OCI-LY7 (cell line): ENCODE measurements around the gene HRH3. TPM values are rescaled to one million over a fixed set of nuclear protein-coding genes. Genes with fewer than 3 reads are reported as not detected.

Experiments
- BruUV-seq: library from RNA; stranded (reverse); fragments of 400-500 nt; replicated peaks from 2 replicates; lab custom pipeline; 2021; lab: Mats Ljungman, UMichigan
- CTCF ChIA-PET: fragments of 300-600 bp; sonication (Branson Sonifier 250); formaldehyde crosslinking; loops from one replicate; lab custom pipeline; 2022; ENCODE audit warnings: antibody characterized with exemption; ENCODE audit not compliant: unreplicated experiment; lab: Charles Lee
- POLR2A ChIA-PET: fragments of 300-600 bp; sonication (Branson Sonifier 250); formaldehyde crosslinking; loops from one replicate; lab custom pipeline; 2022; ENCODE audit warnings: antibody characterized with exemption; lab: Charles Lee
- DNase-seq: peaks from one replicate; pipeline ENCODE4 v3.0.0-alpha.2; 2015; ENCODE audit warnings: low spot score
- H2AFZ ChIP-seq: fragments of 200-600 bp; sonication (generic), shearing (Covaris generic); 2 replicates; pipeline ENCODE4 v1.6.1; 2014; ENCODE audit warnings: mild to moderate bottlenecking, antibody characterized with exemption, low read length, moderate library complexity
- H3K27ac ChIP-seq: fragments of 200-600 bp; sonication (generic); 2 replicates; pipeline ENCODE4 v1.5.1; 2014; ENCODE audit warnings: mixed run types, low read depth, mild to moderate bottlenecking, moderate library complexity, low read length, inconsistent platforms; ENCODE audit not compliant: poor library complexity, severe bottlenecking
- H3K36me3 ChIP-seq: fragments of 200-600 bp; sonication (generic); 2 replicates; pipeline ENCODE4 v1.6.1; 2014; ENCODE audit warnings: mild to moderate bottlenecking, antibody characterized with exemption, low read length, moderate library complexity, mixed read lengths; ENCODE audit not compliant: insufficient read depth
- H3K4me1 ChIP-seq: fragments of 200-600 bp; sonication (generic); 2 replicates; pipeline ENCODE4 v1.5.1; 2014; ENCODE audit warnings: mild to moderate bottlenecking, low read length; ENCODE audit not compliant: insufficient read depth, poor library complexity, severe bottlenecking
- H3K4me2 ChIP-seq: fragments of 200-600 bp; sonication (generic); 2 replicates; pipeline ENCODE4 v1.6.1; 2014; ENCODE audit warnings: mild to moderate bottlenecking, low read length
- H3K4me3 ChIP-seq: fragments of 200-600 bp; sonication (generic); 2 replicates; pipeline ENCODE4 v1.5.1; 2014; ENCODE audit warnings: mild to moderate bottlenecking, low read depth, low read length; ENCODE audit not compliant: poor library complexity, severe bottlenecking
- H3K79me2 ChIP-seq: fragments of 200-600 bp; sonication (generic); 2 replicates; pipeline ENCODE4 v1.6.1; 2016; ENCODE audit warnings: low read depth, mild to moderate bottlenecking, low read length, moderate library complexity, mixed read lengths; ENCODE audit not compliant: insufficient read depth
- H3K9me2 ChIP-seq: fragments of 200-600 bp; sonication (generic); 2 replicates; pipeline ENCODE4 v1.6.1; 2016; ENCODE audit warnings: mild to moderate bottlenecking, low read length, mixed read lengths; ENCODE audit not compliant: insufficient read depth
- H3K9me3 ChIP-seq: fragments of 200-600 bp; sonication (generic); 2 replicates; pipeline ENCODE4 v1.6.1; 2014; ENCODE audit warnings: mild to moderate bottlenecking, mixed run types, low read length, mixed read lengths
- H4K20me1 ChIP-seq: fragments of 200-600 bp; sonication (generic); 2 replicates; pipeline ENCODE4 v1.6.1; 2014; ENCODE audit warnings: mild to moderate bottlenecking, antibody characterized with exemption, low read length, moderate library complexity, mixed read lengths; ENCODE audit not compliant: insufficient read depth
- EZH2phosphoT487 ChIP-seq: fragments of 200-600 bp; sonication (generic); IDR thresholded peaks from 2 replicates; pipeline ENCODE4 v1.6.1; 2018; ENCODE audit warnings: low read depth, borderline replicate concordance, mild to moderate bottlenecking, mixed run types, antibody characterized with exemption, low read length, moderate library complexity, mixed read lengths
- intact Hi-C: fragments of 100-400 bp; cut with micrococcal nuclease; formaldehyde crosslinking; loops from one replicate; pipeline ENCODE4 v1.10.0; 2022; ENCODE audit not compliant: unreplicated experiment
- total RNA-seq, 2 experiments: library from RNA; depleted of rRNA in 1 of 2; stranded (reverse); fragments of >200 nt in 1 of 2; shearing (Covaris generic) in 1 of 2; gene quantifications; 2 replicates each; pipeline ENCODE4 v1.2.3, GENCODE V29; 2014 to 2022
- TF ChIP-seq, protein P1 (sequence below): fragments of 200-600 bp; sonication (generic); conservative IDR thresholded peaks from 2 replicates; pipeline ENCODE4 v1.5.1; 2014; ENCODE audit warnings: mild to moderate bottlenecking, antibody characterized with exemption, low read length, moderate library complexity, mixed read lengths

The HRH3 gene
- total RNA-seq, 2 experiments from 2014 or later, result not detected

DNA sequence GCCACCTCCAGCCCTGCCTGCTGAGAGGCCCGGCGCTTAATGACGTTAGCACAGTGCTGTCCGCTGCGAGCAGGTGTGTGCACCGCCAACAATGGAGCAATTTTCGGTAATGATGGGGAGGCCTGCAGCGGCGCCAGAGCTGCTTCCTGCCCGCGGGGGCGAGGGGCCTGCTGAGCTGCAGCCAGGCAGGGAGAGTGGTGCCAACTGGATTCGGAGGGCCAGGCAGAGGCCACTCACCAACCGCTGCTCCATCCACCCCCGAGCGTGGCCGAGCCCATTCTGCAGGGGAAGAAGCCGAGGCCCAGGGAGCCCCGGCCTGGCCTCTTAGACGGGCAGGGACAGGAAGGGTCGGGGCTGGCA is 9.6 kb downstream of the HRH3 start:
- CTCF ChIA-PET, result interaction anchor here (0.6 kb wide), 1 partner anchor 762 kb away, joined by 3 read pairs; no protein-coding TSS in a partner anchor
- H3K27ac ChIP-seq, result no peak overlapping the region
- no peaks in the 10 kb centered on the region; the same call in 1 of the 2 replicates for H4K20me1 ChIP-seq
- no peak for TF ChIP-seq EZH2phosphoT487
- TF ChIP-seq, protein P1, sequence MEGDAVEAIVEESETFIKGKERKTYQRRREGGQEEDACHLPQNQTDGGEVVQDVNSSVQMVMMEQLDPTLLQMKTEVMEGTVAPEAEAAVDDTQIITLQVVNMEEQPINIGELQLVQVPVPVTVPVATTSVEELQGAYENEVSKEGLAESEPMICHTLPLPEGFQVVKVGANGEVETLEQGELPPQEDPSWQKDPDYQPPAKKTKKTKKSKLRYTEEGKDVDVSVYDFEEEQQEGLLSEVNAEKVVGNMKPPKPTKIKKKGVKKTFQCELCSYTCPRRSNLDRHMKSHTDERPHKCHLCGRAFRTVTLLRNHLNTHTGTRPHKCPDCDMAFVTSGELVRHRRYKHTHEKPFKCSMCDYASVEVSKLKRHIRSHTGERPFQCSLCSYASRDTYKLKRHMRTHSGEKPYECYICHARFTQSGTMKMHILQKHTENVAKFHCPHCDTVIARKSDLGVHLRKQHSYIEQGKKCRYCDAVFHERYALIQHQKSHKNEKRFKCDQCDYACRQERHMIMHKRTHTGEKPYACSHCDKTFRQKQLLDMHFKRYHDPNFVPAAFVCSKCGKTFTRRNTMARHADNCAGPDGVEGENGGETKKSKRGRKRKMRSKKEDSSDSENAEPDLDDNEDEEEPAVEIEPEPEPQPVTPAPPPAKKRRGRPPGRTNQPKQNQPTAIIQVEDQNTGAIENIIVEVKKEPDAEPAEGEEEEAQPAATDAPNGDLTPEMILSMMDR, result no peak
- no TSS peak for BruUV-seq
- H3K36me3 ChIP-seq, result no peaks in the 10 kb centered on the region
- no peaks in the 10 kb centered on the region for H3K9me3 ChIP-seq
- no peak overlapping the region for H3K4me3 ChIP-seq
- no peaks in the 10 kb centered on the region for H3K9me2 ChIP-seq
- DNase-seq, result no peak
- POLR2A ChIA-PET, result no interaction called here
- no peak overlapping the region for H3K4me2 ChIP-seq
- H3K79me2 ChIP-seq, result no peaks in the 10 kb centered on the region
- no peak overlapping the region for H2AFZ ChIP-seq
- intact Hi-C loops, result no loop called here
- H3K4me1 ChIP-seq, result peaks cover 4% of the 10 kb centered on the region

- POLR2A ChIA-PET, result no interaction called here
- H4K20me1 ChIP-seq, result no peaks in the 10 kb centered on the region; the same call in 1 of the 2 replicates
- intact Hi-C loops, result no loop called here
- H3K9me2 ChIP-seq, result no peaks in the 10 kb centered on the region
- no peak overlapping the region for H3K4me2 ChIP-seq
- H3K36me3 ChIP-seq, result no peaks in the 10 kb centered on the region
- H3K4me3 ChIP-seq, result no peak overlapping the region
- CTCF ChIA-PET, result interaction anchor here (0.6 kb wide), 1 partner anchor 762 kb away, joined by 3 read pairs; no protein-coding TSS in a partner anchor
- DNase-seq, result no peak
- no TSS peak for BruUV-seq
- H2AFZ ChIP-seq, result no peak overlapping the region
- no peak for TF ChIP-seq EZH2phosphoT487
- TF ChIP-seq, protein P1, result no peak
- H3K79me2 ChIP-seq, result no peaks in the 10 kb centered on the region
- H3K4me1 ChIP-seq, result no peaks in the 10 kb centered on the region
- H3K9me3 ChIP-seq, result no peaks in the 10 kb centered on the region
- H3K27ac ChIP-seq, result no peak overlapping the region
Measured at GRCh38 chr20:62209850-62210495, 10.1 kb downstream of the HRH3 start.
